Activated effector memory CD4-positive, alpha-beta T cell treated with Interleukin-2 at 50 U/mL for 16 hours (primary cell): ENCODE results near the gene ITGA8.
"Not testable (repeated sequence)": the region's sequence is repeated elsewhere in the genome, so short reads cannot be mapped to it uniquely, and the experiment has no call there.

Source experiments
- DNase-seq: peaks from one replicate; pipeline ENCODE4 v3.0.0-alpha.2; 2020

Gene ITGA8

DNA sequence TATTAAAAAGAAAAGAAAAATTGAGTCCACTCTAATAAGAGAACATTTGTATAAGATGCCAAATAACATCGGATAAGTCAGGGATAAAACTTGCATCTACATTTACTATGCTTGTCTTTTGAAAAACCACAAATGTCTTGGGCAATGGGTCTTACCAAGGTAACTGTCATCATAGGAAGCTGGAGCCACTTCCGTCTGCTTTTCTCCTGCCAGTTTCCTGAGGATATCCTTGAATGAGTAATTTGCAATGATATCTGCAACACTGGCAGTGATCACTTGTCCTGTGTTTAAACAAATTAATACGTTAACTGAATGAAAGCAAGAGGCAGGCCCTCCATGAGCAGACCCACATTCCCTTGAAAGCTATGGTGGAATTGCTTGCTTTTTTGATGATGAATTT, 47.3 kb downstream of the ITGA8 start:
- no peak for DNase-seq

DNA sequence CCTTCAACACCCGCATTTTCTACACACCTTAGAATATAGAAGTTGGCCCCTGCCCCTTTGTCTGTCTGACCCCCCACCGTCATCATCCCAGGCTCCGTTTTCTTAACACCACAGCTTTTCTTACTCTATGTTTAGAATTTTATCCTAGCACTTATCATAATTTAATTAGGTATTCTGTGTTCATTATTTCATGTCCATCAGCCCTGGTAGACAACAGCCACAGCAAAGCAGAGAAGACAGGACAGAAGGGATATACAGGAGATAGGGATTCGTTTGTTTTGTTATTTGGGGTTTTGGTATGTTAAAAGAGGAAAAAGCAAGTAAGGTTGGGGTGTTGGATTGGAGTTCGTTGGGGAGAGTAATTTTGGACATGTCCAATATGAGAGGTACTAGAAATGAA, 48.8 kb downstream of the ITGA8 start:
- DNase-seq = no peak

DNA sequence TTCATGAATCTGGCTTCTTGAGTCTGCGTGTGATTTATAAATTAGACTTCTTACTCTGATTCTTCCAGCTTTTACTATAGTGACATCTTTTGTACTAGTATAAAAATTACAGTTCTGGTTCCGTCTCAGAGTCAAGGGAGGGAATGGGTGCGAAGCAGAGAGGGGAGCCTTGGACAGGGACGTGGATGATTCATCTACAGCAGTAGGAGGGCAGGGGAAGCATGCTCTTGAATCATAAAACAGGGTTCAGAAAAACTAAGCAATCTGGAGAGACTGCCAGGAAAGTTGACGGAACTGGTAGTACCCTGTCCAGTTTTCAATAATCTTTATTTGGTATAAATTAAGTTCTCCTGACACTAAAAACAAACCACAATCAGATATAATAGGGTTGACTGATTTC, 58.1 kb downstream of the ITGA8 start:
- DNase-seq = no peak

DNA sequence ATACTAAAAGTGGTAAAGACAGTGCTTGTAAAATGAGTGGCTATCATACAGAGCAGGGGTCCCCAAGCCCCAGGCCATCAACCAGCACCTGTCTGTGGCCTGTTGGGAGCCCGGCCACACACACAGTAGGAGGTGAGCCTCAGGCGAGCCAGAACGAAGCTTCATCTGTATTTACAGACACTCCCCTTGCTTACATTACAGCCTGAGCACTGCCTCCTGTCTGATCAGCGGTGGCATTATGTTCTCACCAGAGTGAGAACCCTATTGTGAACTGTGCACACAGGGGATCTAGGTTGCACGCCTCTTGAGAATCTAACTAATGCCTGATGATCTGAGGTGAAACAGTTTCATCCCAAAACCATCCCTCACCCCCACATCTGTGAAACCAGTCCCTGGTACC, 58.7 kb downstream of the ITGA8 start:
- no peak for DNase-seq

DNA sequence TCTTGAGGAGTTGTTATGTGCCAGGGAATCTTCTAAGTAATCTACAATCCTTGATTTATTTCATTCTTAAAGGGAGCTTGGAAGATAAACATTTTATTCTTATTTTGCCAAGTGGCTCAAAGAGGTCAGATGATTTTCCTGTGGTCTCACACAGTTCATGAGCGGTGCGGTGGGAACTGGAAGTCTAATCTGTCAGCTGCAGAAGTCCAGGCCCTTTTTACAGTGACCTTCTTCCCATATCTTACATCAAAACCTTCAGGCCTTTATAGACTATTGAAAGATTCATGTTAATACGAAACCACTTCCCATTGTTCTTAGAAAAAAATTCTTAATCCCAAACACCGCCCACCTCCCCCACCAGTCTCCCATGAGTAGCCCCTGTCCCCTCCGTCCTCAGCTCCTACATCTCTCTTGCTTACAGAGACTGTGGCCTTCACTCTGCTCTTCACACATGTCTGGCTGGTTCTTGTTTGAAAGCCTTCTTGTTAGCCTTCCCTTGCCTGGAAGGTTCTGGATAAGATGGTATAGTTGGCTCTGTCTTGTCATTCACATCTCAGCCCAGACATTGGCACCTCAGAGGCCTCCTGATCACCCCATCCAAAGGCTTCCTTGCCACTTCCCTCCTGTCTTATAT, 61.5 kb downstream of the ITGA8 start:
- no peak for DNase-seq

DNA sequence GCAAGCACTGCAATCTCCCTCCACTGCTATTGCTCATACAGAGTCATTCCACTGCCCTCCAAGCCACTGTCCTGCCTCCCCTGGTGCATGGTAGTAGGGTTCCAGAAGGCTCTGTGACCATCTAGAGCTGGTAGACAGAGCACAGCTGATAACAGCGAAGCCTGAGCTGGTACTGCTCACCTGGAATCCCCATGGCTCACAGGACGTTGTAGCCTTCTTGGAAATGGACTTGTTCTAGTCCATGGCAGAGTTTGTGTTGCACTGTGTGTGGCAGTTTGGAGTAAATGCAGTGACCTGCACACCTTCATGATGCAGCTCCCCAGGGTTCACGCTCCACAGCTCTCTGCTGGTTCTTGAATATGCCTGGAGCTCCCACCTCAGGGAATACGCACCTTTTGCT, 67.0 kb downstream of the ITGA8 start:
- DNase-seq = no peak

DNA sequence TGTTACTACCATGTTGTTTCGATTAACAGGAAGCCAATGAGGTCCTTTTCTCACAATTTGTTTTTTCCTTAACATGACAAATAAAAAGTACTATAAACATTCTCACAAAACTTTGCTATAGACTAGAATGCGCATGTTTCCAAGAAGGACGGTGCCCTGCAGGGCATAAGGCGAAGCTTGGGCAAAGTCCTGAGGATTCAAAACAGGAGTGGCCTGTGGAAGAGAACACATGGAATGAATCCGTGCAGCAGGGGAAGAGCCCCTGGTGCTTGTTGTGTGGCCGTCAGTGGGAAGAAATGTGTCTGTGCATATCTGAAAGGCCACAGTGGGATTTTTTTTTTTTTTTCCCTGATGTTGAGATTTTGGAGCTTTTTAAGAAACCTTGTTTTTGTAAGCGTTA, 67.6 kb downstream of the ITGA8 start:
- no peak for DNase-seq

DNA sequence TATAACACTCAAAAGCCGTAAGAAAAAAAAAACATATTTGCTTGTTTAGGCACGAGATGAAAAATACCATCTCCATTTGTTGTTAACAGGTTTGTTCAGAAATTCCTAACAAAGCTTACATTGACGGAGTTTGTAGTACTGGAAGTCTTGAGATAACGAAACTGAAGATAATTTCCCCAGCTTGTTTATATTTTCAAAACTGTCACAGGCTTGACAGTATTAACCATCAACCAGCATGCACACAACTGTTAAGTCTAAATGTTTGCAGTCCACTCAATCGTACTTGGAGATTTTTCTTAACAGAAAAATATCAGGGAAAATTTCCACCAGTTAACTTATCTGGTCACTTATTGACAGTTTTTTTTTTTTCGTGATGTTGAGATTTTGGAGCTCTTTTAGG, 68.5 kb downstream of the ITGA8 start:
- DNase-seq = no peak

DNA sequence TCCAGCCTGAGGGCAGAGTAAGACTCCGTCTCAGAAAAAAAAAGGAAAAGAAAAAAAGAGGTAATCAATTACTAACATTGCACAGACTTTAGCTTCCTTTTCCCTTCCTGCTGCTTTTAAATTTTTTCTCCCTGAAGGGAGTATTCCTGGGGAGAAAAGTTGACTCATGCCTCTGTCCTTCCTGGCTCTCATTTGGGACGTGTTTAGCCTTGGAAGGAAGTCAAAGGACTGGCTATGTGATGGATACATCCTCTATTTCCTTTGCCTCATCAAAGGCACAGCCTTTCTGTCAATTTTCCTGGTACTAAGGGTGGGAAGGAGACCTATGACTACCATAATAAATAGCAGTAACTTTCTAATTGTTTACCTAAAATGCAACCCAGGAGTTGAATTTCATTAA, 77.6 kb downstream of the ITGA8 start:
- no peak for DNase-seq

DNA sequence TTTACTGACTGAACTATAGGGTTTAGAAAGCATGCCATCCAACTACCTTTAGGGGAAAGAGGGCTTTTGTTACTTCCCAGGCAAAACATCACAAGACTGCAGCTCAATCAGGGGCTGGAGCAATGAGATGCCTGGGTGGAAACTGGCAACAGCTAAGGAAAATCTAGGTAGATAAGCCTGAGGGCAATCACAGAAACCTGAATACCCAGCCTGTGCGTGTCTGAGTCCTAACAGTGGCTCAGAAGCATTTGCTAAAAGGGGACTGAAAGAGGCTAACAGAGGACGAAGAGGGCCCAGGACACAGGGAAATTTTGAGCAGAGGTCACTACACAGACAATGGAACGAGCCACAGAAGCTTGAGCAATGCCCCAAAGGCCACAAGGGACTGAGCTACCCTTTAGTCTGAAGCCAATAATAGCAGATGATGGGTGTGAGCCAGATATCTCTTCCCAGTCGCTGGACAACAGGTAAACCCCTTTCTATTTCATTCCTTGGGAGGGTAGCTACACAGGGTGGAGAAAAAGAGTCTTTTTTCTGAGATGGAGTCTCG, 79.1 kb downstream of the ITGA8 start:
- no peak for DNase-seq

DNA sequence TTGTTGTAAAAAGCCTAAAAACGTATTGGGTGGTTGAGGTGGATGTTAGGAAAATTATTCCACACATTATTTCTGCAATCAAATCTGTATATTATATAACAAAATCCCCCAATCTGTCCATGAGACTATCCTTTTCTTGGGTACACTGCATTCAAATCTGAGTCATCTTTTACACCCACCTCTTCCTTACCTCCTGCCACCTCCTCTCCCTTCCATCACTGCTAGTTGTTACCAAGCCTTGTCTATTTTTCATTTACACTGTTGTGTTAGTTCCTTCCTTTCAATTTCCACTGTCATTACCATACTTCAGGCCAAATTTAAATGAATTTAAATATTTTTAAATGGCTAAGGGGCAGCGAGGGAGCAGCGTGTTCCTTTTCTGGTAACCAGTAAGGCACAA, 83.3 kb downstream of the ITGA8 start:
- DNase-seq = no peak

DNA sequence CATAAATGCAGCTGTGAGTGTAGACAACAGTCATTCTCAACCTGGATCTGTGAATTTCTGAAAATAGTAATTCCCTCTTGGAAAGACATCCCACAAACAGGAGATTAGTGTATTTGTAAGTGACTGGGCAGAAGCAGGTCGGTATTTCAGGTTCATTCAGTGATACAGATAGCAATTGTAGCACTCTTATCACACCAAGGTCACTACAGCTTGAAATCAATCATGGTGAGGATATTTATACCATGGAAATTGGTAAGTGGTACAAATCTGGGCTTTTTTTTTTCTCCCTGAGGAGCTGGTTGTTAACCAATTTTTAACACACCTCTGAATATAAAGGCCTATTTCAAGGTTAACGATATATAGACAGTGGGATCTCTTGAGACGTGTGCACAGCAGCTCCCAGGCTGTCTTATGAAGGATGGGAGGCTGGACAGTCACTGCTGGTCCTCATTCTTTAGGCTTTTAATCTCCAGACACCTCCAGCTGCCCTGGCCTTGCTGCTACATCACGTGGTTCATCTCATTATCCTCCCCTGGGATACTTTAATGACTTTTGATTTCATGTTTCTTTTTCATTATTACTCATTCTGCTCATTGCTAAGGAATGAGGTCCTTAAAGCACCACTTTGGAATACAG, 87.1 kb downstream of the ITGA8 start:
- no peak for DNase-seq

DNA sequence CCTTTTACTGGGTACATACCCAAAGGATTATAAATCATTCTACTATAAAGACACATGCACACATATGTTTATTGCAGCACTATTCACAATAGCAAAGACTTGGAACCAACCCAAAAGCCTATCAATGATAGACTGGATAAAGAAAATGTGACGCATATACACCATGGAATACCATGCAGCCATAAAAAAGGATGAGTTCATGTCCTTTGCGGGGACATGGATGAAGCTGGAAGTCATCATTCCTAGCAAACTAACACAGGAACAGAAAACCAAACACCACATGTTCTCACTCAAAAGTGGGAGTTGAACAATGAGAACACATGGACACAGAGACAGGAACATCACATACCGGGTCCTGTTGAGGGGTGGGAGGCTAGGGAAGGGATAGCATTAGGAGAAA, 88.5 kb downstream of the ITGA8 start:
- DNase-seq = not testable (repeated sequence)

DNA sequence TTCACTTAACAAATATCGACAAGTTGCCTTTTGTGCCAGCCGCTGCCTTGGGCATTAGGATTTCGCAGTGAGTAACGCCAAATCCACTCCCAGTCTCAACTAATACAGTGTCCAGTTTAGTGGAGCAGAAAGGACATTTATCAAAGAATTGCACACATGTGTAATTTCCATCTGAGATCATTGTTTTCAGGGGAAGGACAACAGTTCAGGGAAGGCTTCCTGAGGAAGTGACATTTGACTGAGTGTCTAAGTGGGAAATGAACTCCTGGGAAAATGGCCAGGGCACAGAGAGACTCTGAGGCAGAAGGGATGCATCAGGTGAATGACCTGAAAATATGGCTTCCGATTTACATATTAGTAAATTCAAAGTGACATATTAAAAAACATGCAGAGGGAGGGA, 89.4 kb downstream of the ITGA8 start:
- no peak for DNase-seq

DNA sequence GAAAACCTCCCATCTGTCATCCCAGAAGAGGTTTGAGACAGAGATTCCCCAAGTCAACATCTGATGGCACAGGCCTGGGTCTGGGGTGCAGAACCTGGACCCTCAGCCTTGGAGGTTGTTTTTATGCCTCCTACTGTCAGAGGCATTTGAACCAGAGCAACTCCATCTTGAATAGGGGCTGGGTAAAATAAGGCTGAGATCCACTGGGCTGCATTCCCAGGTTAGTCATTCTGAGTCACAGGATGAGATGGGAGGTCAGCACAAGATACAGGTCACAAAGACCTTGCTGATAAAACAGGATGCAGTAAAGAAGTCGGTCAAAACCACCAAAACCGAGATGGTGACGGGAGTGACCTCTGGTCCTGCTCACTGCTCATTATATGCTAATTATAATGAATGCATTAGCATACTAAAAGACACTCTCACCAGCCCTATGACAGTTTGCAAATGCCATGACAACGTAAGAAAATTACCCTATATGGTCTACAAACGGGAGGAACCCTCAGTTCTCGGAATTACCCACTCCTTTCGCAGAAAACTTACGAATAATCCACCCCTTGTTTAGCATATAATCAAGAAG, 92.0 kb downstream of the ITGA8 start:
- DNase-seq = no peak

DNA sequence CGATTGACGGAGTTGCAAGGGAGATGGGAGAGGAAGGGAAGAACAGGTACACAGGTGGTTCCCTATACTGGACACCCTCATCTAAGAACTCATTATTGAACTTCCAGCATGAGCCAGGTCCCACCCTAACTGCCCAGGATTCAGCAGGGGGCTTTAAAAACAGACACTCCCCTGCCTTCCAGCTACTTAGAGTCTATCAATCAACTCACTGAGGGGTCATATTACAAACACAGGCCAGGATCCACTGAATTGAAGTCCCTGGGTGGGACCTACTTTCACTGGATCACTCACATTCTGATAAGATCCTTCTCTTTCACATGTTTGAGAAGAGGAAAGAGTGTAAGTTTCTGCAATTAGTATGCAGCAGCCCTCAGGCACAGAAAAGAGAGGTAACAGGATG, 92.8 kb downstream of the ITGA8 start:
- DNase-seq = no peak

DNA sequence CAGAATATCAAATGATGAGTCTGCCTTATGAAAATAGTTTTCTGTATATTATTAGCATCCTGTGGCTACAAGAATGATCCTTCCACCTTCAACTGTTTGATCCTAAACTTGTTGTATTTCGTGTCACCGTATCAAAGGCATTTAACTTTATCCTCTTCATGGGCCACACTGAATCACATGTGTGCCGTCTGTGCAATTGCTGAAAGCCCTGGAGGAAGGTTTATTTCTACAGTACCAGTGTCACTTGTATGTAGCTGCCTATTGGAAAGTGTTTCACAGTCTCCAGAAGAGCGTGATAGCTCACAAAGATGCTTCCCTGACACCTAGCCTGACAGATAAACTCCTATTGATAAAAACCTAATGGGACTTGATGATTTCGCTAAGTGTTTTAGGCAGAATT, 94.5 kb downstream of the ITGA8 start:
- DNase-seq = no peak

DNA sequence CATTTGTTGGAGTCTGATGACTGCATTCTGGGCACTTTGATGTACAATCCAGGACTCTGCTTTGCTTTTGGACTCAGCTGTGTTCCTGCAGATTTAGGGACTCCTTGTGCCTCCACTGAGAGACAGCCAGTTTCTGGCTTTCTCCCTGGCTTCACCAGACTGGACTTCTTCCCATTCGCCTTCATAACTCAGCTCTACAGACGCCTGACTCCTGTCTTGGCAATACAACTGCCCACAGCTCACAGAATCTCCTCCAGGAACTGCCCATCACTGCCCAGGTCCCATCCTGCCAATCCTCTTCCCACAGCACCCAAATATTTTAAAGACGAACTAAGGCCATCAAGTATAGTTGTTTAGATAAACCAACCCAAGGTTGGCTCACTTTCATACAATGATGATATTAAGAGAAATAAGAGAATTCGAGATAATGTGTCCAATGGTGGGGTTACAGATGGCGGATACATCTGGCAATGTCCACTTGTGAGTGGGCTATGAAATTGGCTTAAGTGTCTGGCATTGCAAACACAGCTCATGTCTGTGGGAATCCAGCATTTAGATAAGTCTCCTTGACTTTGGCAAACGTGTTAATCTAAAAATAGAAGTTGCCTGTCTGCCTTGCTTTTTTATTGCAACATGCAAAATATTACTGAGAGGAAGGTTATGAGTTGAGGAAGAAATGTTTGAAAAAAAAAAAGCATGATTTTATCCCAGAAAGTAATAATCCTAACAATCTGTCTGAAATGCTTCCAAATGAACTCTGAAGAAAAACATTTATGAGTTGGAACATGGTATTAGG, 95.1 kb downstream of the ITGA8 start:
- no peak for DNase-seq

DNA sequence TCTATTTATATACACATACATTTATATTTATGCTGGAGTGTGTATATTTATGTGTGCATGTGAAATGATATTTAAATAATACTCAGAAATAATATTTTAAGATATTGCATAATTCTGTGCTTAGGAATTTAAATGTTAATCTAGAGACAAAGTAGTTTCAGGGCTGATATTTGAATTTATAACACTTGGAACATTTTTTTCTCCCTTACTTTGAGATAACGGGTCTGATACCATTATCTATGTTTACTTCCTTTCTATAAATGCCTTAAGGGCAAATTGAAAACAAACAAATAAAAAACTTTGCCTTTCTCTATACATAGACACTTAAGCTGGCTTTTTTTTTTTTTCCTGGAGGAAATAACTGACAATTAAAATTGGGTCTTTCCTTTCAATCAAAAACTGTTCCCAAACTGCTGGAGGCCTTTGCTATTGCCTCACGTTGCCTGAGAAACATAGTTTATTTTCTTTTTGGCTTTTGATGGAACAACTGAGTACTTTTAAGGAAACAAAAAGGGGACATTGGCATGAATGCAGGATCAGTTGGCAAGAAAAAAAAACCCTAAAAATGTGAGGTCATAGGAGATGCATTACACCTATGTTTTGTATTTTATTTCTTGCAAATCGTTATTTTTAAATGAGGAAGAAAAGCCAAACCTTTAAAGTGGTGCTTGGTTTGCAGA, 98.7 kb downstream of the ITGA8 start:
- no peak for DNase-seq

DNA sequence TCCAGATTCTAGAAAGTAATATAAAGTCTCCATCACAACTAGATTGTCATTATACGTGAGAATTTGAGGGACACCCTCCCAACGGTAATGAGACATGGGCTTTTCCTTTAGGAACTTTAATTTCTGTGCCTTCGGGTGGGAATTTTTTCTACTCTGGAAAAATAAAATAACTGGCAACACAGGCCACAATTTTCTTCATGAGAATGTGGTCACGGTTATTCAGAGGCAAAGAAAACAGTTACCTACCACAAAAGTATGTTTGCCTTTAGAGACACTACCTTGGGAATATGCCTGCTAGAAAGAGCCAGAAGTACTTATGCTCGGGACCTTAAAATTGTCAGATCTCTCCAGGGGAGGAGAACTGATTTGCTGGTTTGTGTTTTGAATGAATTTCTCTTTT, 99.4 kb downstream of the ITGA8 start:
- no peak for DNase-seq

DNA sequence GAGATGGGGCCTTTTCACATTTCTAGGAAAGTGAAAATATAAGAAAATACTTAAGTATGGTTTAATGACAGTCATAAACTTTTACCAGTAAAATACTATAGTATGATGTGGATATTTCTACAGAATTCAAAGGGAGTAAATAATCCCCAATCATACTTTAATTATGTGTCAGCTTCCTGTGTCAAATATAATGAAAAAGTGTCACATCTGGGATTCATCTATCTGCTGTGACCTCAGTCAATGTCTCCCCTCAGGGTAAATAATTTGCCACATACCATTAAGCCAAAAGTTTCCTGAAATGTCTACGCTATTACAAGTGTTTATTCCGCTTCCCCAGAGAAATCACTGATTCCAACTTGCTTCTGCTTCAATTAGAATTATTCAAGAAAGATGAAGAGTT, 110.5 kb downstream of the ITGA8 start:
- no peak for DNase-seq

DNA sequence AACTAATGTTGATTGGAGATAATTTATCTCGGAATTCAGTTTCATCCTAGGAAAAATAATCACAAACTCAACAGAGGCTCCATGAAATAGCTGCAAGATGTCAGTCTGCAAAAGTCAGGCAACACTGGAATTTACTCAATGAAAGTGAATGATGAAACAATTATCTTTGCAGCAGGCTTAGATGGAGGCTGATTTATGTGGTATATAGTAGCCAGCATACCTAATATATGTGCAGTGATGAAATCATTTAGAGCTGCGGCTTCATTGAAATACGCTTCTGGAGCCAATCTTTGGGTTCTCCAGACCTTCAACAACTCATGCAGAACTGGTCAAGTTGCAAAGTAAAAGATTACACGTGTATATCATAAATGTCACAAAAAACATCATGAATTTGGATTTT, 113.3 kb downstream of the ITGA8 start:
- DNase-seq = no peak

DNA sequence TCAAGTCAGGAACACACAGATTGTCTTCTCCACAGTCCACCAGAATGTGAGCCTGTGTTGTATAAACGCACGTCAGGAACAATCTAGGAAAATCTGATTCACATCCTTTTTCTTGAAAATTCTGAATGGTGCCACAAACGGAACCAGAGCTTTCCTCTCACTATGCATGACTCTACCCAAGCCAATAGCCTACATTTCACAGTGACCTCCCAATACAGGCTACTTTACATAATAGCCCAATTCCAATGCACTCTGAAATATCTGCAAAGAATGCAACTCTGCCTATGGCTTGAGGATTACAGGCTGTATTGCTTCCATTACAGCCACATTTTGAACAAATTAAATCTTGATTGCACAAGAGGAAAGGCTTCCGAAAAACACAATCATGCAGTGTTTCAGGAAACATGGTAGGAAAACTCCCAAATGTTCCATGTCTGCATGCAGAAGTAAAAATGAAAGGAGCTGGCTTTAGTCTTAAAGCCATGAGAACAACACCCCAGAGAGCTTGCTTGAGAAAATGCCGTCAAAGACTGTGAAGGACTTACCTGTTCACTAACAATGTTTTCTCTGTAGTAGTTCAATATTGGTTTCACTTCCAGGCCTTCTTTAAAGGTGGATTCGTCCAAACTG, 113.9 kb downstream of the ITGA8 start:
- no peak for DNase-seq
